GM21619 (cell line): ENCODE data around the gene AFF3.
"Not testable (repeated sequence)": the region's sequence is repeated elsewhere in the genome, so short reads cannot be mapped to it uniquely, and the experiment has no call there.

ENCODE experiments used
- ATAC-seq: cut with Tn5 transposase; IDR thresholded peaks from one replicate; pipeline ENCODE4 v1.9.1; 2021; ENCODE audit not compliant: unreplicated experiment

The AFF3 gene

GRCh38 chr2:99775585-99775984 is 366.8 kb downstream of the AFF3 start:
- ATAC-seq: no peak

- ATAC-seq: not testable (repeated sequence)
Observed at GRCh38 chr2:99773642-99774041, 368.7 kb downstream of the AFF3 start.

DNA sequence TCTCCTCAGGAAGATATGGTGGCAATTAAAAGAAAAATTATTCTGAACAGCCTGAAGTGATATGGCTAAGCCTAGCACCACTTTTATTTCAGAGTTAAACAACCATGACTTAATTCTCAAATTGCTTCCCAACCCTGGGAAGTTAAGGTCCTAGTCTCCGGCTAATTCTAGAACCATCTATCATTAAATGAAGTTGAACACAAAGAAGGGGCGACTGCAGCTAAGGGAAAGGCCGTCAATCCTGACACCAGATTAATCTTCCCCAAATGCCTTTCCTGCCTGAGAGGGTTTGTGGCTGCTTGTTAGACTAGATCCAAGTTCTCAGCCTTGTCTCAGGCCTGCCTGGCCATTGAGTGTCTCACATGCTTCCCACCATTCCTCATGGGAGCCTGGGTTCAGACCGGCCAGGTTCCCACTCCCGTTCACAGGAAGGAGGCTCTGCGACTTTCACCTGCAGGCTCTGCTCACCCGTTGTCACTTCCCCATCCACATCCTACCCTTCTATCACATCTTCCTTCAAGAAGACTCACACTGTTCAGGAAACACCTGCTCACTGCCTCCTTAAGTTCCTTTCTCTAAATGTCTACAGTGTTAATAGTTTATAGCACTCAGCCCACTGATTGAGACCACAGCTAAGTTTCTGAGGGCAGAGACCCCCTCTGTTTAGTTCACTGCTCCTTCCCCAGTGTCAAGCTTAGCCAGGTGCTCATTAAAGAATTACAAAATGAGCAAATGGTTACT is 369.6 kb downstream of the AFF3 start:
- no peak for ATAC-seq

- ATAC-seq: no peak
Observed at GRCh38 chr2:99771681-99772333, 370.6 kb downstream of the AFF3 start.

- no peak for ATAC-seq
Observed at GRCh38 chr2:99770876-99771275, 371.5 kb downstream of the AFF3 start.

- ATAC-seq: no peak
Observed at GRCh38 chr2:99765731-99766318, 376.6 kb downstream of the AFF3 start.

DNA sequence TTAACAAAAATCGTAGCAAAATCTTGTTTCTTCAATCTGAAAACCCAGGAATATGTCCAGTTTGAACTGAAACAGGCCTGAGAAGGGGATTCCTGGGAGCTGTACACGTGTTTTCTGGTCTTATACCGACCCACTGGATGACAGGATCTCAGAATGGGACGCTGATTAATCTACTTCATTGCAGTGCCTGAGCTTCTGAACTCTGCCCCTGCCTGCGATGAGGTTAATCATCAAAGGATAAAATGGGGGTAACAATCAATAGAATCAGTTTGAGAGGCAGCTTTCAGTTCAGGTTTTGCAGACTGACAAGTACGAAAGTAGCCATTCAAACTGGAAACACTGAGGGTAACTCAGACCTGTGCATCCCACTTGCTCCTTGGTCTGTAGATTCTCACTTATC is 378.6 kb downstream of the AFF3 start:
- no peak for ATAC-seq

- no peak for ATAC-seq
Observed at GRCh38 chr2:99762714-99763113, 379.7 kb downstream of the AFF3 start.

DNA sequence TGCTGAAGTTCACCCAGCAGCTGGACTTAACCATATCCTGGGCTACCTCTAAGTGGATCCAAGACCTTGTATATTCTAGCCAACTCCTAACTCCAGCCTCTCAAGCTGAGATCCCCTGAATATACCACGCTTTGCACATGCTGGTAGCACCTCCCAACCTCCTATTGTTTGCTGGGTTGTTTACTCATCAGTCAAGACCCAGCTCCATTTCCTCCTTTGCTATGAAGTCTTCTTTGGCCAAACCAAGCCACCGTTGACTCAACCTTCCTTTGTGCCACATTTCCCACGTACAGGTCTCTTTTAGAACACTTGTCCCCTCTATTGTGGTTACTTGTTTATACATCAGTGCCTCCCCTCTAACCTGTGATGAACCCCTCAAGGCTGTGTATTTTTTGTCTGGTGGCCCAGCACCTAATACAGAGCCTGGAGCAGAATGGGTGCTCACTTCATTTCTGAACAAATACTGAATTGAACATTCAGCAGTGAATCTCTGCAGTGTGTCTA is 384.7 kb downstream of the AFF3 start:
- ATAC-seq: no peak

- no peak for ATAC-seq
Observed at GRCh38 chr2:99756059-99756458, 386.3 kb downstream of the AFF3 start.

DNA sequence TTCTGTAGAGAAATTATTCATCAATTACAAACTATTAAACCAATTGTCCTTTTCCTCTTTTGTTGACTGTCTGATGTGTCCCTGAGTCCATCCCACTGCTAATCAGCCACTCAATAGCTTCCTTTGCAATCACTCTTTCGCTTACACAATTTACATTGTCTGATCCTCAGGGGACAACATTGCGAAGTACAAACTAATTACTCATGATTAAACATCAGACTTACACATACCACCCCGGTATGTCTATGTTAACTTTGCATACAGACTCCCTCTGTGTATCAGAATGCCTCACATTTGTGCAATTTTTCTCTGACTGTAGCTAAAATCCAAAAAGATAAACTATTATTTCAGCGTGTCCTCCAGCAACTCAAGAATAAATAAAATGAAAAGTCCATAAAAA is 388.2 kb downstream of the AFF3 start:
- no peak for ATAC-seq

DNA sequence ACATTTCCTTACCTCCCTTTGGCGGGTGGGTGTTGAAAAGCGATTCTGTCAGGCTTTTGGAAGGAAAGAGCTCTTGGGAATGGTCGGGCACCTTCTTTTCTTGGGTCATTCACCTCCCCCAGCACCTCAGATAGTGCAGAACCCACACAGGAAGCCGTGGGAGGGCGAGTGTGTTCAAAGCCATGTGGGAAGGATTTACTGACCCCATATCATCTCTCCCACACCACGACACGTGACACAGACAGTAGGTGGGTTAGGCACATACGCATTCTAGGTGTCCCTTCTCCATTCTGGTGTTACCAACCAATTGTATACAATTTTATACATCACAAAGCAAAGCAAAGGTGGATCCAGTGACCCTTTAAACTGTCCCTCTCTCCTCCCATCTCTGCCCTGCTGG is 388.9 kb downstream of the AFF3 start:
- no peak for ATAC-seq

DNA sequence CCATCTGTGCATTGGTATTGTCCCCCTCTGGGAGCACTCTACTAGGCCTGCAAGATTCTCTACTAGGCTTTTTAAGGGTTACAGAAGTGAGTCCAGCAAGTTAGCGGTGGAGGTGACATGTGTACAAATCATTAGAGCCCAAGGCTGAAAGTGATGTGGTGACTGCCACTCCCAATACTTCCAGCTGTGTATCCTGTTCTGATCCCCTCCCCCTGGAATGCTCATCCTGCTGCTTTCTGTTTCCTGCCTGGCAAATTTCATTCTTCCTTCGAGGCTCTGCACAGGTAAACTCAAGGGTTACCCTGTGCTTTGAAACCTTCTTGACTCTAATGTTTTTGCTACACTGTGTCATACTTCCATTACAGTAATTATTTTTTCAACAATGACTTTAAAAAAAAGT is 394.0 kb downstream of the AFF3 start:
- no peak for ATAC-seq

DNA sequence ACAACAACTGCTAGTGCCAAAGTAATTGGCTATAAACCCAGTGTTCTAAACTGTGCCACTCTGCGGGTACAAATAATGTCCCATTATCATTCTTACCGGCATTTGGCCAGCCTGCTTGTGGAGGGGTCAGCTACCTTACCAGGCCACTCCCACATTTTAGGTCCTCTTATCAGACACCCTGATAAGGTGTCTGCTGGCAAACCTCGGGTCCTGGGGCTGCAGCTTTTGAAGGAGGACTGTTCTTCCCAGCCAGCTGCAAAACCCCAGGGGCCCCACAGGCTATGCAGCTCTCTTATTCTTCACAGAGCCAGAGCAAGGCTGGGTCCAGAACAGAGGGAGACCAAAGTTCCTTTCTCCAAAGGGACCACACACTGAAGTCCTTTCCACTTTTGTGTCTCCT is 394.5 kb downstream of the AFF3 start:
- ATAC-seq: no peak

GRCh38 chr2:99743146-99743545 is 399.2 kb downstream of the AFF3 start:
- no peak for ATAC-seq

DNA sequence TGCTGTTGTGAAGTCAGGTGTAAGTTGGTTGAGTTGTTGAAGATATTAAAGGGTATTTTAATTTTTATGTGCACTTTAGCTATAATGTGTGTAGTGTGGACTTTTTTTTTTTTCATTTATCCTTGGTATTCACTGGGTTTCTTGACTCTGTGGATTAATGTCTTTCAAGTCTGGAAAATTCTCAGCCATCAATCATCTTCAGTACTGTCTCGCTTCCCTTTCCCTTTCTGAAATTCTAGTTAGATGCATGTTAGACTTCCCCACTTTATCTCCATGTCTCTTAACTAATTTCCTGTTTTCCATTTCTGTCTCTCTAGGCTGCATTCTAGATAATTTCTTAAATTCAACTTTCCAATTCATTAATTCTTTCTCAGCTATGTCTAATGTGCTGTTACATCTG is 404.9 kb downstream of the AFF3 start:
- no peak for ATAC-seq

DNA sequence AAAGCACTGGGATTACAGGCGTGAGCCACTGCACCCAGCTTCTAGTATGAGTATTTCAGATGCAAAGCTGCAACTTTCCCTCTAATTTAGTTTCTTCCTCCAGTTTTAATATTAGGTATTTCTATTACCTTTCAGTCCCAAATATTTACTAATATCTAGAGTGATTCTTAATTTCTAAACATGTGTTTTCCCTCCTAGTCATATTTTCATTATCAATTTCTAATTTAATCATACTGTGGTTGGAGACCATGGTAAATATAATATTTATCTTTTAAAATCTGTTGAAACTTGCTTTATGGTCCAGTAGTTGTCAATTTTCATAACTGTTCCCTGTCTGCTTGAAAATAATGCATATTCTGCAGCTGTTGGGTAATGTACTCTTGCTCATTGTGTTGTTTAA is 406.6 kb downstream of the AFF3 start:
- no peak for ATAC-seq

- not testable (repeated sequence) for ATAC-seq
Observed at GRCh38 chr2:99735314-99735713, 407.1 kb downstream of the AFF3 start.

GRCh38 chr2:99734236-99734635 is 408.2 kb downstream of the AFF3 start:
- no peak for ATAC-seq

GRCh38 chr2:99729104-99730025 is 413.0 kb downstream of the AFF3 start:
- no peak for ATAC-seq

- no peak for ATAC-seq
Observed at GRCh38 chr2:99728166-99728565, 414.2 kb downstream of the AFF3 start.
